ENCODE measurements around the gene QSOX1.

QSOX1 gene

GRCh38 chr1:180152588-180152987 lies 2.1 kb upstream of the QSOX1 start:
- no peak for DNase-seq

DNA sequence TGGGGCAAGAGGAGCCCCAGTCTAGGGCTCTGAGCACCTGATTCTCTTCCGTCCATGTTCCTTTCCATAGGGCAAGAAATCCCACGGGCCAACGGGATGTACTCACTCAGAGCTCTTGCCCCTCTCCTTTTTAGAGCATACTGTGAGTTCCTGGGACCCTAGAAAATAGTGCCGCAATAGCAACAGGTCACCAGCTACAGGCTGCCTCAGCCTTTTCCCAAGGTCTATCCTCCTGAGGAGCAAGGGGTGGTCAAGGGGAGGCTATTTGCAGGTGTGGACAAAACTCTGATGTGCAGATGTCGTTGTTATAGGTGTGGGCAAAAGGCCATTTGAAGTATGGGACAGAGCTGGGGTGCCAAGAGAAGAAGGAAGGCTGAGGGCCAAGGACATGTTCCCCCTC lies 1.6 kb upstream of the QSOX1 start:
- DNase-seq = no peak

GRCh38 chr1:180154003-180154324 lies 705 bp upstream of the QSOX1 start:
- no peak for DNase-seq

DNA sequence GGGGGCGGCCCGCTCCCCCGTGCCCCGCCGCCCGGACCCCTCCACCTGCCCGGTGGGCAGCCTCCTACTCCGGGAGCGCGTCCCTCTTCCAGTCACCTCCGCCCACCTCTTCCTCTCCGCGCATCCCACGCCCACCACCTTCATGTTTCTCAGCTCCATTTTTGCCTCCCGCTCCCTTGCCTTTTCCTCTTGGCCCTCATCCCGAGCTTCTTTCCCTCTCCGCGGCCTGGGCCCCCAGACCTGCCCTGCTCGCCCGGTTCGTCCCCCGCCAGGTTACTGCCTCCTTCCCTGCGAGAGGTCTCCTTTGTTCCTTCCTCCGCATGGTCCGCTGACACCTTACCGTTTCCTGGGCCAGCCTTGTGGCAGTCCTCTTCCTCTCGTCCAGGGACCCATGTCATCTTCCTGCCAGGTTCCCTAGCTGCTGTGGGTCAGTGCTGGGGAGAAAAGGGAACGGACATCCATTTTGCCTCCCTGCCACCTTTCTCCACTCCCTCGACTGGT lies 563 bp downstream of the QSOX1 start:
- DNase-seq = no peak

DNA sequence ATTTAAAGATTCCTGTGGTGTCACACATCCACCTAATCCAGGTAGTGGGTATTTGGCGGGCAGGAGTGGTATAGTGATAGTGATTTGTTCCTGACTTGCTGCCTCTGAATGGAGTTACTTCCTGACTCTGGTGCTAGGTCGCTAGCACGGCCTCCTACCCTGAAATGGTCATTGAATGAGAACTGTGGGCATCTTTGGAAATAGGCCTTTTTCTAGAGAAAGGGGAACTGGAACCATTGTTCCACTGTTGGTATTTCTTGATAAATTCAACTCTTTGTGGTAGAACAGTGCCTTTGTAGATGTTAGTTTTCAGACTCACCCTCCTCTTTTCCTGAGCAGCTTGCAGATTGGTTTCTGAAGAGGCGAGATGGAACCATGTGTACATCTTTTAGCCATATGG lies 1.5 kb downstream of the QSOX1 start:
- no peak for DNase-seq

GRCh38 chr1:180156631-180157091 lies 2.0 kb downstream of the QSOX1 start:
- no peak for DNase-seq

DNA sequence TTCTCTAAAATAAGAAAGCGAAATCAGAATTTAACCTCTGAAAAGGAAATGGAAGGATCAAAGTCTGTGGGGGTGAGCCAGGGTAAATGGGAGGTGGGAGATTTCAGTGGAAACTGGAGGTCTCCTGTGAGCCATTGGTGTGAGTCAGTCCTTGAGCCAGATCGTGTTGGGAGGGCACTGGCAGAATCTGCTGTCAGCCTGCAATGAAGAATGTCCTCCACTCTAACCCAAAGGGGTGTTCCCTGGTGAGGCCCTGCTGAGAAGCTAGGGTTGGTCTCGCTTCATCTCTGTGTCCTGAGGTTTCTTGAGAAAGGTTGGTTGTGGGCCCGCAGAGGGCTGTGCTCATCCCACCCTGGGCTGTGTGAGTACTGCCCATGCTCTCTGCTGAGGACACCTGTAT lies 2.4 kb downstream of the QSOX1 start:
- no peak for DNase-seq

DNA sequence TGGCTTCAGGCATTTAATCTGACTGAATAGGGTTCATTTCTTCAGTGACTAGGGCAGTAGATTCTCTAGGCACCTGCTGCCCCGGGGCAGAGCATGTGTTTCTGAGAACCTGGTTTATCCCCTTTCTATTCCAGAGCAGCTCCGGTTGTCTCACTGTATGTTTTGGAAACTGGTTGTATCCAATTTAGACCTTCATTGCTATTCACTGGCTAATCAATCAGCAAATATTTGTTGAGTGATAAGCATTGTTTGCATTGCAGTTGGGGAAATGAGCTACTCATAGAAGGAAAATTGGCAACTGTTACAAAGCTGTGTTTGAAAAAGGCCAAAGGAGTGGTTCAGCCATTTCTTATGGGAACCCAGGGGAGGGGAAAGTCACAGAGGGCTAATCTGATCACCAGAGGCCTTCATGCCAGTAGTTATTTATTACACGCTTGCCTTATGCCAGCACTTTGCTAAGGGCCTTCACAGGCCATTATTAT lies 2.9 kb downstream of the QSOX1 start:
- DNase-seq = peak; percentile 46

DNA sequence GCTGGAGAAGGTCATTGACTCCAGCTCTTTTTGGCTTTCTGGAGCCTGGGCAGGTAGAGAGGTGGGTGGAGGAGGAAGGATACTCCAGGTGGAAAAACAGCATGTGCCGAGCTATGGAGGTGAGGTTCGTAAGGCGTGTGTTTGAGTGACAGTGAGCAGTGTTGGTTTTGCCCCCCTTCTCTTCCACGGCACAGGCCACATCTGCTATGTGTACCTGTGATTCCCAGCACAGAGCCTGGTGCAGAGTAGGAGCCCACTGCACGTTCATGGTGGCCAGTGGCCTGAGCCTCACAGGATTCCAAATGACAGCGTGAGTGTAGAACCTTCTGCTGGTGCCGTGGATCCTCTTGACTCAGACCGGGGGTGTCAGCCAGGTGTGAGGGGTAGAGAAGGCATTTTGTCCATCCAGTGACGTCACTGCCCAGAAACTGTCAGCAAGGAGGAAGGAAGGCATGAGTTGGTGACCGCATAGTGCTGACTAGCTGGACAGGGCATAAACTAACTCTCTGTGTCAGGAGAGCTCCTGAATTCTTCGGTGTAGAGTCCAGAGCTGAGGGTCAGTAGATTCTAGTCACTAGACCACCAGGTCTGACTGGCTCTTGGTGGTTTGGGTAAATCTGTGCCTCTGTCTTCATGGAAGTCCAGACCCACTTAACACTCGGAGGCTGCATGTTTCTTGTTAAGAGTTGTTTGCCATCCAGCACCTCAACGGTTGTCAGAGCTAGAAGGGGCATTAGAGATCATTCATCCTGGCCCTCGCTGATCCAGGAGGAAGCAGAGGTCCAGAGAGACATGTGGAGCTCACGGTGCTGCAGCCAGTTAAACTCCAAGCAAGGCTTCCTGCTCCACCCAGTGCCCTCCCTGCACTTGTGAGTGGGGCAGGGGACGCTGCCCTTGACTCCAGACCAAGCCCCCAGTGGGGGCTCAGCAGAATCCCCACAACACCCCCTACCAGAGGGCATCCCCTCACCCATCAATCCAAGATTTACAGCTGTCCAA lies 3.8 kb downstream of the QSOX1 start:
- DNase-seq = no peak

DNA sequence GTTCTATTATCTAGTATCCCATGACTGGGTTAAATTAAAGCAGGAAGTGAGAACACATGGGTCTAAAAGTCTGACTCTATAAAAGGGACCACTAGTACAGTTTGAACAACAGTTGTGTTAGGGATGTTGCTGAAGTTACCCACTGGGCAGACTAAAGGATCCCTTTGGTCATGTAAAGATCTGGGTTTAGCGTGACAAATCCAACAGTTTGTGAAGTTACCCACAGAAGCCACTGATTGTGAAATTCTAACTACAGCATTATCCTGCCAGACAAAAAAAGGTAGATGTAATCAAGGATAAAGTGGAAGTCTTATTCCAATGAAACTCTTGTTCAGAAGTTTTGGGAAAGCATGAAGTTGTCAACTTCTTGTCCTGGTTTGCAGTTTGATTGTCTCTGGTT lies 5.7 kb downstream of the QSOX1 start:
- DNase-seq = no peak

DNA sequence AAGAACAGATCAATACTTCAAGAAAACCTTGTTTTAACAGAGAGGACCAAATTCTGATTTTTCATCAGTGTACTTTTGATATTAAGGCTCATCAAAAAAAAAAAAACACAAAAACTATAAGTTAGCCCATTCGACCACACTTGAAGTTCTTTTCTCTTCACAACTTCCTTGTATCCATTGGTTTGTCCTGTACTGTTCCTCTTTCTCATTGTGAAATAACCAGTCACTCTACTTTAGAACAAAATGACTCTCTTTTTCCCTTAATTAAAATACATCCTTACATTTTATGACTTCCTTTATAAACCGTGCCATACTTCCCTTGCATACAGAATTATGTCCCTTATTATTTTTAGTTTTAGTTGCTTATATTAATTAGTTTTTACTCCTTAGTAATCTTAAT lies 8.4 kb downstream of the QSOX1 start:
- DNase-seq = no peak

- no peak for DNase-seq
These were observed 10.4 kb downstream of the QSOX1 start for GRCh38 chr1:180165096-180165495.

DNA sequence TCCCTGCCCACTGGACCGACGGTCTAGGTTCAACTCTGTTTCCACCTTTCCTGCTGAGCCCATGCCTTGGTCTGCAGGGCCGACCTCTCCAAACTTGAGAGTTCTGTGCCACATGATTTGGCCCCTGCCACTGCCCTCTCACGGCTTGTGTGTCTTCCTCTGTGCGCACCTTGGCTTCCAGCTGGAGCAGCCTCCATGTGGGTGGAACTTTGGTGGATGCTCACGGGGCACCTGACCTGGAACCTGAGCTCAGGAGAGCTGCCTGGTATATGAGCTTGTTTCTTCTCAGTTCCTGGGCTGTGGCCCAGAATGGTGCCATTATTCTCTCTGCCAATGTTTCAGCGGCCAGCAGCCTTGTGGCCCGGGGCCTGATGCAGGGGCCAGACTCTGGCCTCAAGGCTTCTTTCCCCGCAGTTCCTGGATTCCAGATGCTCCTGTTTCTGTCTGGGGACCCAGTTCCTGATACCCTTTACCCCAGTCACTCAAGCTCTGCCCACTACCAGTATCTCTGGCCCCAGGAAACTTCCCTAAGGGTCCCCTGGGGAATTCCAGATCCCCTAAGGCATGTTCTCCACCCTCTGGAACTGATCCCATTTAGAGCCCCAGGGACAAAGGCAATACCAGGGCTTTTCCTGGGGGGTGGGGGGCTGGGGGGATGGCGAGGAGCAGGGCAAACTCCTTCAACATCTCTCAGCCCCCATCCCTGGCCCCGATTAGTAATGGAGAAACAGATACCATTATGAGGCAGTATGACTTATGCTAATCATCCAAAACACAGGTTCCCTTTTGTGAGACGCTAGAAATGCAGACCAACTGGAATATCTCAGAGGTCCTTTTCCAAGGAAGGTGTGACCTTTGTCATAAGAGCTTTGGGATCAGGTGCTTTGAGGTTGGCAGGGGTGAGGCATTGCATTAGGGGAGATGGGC lies 11.1 kb downstream of the QSOX1 start:
- no peak for DNase-seq

DNA sequence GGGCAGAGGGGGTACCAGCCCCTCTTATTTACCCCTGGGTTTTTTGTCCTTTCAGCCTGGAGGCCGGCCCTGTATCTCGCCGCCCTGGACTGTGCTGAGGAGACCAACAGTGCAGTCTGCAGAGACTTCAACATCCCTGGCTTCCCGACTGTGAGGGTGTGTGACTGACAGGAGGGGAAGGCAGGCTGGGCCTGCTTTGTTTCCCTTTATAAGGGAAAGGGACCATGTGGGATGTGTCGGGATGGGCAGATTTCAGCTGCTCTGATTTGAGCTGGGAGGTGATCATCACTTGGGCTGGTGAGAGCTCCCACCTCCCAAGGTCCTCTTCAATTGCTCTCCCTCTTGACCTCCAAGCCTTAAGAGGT lies 11.7 kb downstream of the QSOX1 start:
- DNase-seq = no peak

DNA sequence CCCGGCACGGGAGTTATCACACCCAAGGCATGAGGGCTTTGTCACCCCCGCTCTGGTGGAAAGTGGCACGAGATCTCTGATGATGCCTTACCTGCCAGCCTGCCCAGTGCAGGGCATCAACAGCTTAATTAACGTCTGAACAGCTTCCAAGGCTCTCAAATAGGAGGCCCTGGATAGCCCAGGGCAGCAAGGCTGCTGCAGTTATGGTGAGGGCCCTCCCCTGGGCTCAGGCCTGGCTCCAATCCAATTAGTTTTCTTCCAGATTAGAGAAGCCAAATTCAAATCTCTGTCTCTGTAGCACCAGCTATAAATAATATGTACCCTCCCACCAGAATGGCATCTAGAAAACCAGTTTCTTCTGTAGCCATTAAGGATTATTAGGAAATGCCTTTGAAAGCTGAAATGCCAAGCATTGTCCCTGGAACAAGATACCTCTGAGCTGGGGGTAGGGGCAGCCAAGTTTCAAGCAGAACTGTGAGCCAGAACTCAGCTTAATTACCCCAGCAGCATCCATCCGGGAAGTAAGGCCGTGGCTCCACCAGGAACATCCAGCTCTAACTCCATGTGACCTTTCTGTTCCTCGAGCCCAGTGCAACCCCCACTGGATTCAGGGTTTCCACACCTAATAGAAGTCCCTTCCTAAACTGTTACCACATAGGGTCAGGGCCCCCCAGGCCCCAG lies 12.5 kb downstream of the QSOX1 start:
- DNase-seq = no peak

DNA sequence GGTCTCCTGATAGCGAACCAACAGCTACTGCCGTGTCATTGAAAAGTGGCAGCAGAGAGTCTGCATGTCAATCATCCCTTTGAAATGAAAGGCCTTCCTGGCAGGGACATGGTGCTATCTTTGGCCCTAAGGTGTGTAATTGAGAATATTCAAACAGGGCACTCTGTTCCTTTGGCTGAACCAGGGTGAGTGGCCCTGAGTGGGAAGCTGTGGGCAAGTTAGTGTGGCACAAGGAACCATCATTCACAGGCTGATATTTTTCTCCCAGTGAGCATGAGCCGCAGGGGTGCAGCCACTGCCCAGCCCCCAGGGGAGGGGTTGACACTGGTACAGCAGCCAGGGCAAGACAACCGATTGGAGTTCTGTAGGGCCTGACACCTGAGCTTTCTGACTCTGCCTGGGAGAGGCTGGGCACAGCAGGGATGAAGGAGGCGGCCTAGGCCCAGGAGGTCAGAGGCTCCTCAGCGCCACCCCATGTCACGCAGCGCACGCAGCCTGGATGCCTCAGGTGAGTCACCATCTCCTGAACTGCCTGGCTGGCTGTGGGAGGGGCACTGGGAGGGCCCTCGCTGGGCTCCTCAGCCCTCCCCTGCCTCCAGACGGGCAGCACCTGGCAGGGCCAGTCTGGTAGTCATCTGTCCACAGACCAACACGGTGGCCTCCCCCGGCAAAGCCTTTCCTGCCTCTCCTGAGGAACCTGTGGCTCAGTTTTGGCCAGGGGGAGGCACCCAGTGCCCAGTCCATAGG lies 13.2 kb downstream of the QSOX1 start:
- no peak for DNase-seq

DNA sequence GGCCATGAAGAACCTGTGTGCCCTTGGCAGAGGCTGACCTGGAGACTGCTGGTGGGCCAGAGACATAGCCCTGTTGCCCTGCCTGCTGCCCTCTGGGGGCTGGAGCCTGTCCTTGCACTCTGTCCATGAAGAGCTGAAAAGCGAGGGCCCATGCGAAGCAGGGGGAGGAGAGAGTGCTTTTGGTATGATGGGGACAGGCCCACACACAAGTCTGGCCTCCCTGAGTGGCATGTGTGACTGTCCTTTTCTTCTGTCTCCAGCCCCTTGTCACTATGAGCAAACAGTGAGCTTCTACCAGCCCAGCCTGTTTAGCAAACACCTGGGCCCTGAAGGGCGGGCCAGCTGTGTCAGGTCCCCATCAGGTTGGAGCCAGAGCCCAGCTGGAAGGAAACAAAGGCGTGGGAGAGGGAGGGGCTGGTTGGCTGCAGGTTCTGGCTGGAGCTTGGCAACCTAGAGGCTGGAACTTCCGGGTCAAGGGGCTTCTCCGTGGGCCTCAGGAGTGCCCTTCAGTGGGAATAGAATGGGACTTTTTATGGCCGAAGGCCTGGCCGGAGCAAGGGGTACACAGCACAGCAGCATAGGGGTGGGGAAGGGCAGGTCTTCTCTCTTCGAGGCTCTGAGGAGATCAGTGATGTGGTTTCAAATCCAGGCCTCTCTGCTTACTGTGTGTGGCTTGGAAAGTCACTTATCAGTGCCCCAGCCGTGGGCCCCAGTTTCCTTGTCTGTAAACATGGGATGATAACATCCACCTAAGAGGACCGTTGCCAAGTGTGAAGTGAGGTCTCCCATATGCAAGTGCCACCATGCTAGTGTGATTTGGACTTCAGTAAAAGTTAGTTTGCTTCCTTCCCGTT lies 14.3 kb downstream of the QSOX1 start:
- DNase-seq = peak; percentile 40

DNA sequence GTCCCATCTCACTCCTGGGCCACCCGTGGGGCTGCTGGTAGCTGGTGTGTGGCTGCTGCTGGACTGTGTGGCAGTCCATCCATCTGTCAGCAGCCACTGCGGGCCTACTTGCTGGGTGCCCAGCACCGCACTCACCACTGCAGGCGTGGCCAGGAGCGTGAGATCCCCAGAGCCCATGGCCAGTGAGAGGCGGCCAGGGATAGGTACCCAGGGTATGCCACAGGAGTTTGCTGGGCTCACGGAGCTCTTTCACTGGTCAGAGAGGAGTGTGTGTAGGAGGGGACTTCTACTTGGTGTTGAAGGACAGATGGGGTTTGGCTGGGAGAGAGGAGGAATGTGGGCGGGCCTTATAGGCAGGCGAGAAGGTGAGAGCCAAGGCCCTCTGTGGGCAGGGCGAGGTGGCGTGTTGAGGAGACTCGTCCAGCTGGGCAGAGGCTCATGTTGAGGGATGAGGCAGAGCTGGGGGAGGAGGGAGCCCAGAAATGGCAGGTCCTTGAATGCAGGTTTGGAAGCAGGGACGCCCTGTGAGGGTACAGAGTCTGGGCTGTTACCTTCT lies 15.0 kb downstream of the QSOX1 start:
- no peak for DNase-seq

- DNase-seq = no peak
These were observed 16.0 kb downstream of the QSOX1 start for GRCh38 chr1:180170546-180171151.

- DNase-seq = no peak
These were observed 17.0 kb downstream of the QSOX1 start for GRCh38 chr1:180171691-180172090.
